ENCODE measurements around the gene STIP1. TPM values are rescaled to one million over a fixed set of nuclear protein-coding genes. Genes with fewer than 3 reads are reported as not detected.

Gene STIP1
- total RNA-seq, 1 experiment from 2014 or later: 101 TPM

DNA sequence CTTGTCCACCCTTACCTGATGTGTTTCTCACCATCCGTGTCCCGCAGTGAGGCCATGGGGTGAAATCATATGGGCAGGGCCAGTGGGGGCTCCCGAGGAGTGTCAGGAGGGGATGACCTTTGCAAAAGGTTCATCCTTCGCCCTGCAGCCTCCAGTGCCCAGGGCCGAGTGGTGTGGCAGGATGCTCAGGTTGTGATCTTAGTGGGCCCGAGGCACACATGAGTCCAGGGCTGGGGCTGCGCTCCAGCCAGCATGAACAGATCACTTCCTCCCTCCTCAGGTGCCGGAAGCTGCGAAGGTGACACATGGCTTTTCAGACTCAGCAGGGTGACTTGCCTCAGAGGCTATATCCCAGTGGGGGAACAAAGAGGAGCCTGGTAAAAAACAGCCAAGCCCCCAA is 52.1 kb downstream of the STIP1 start:
- no peak overlapping the region for H3K9ac ChIP-seq (ENCODE audit: low read length)
- no peak overlapping the region for H3K4me2 ChIP-seq (ENCODE audit: low read depth, low read length, poor library complexity, severe bottlenecking)
- peaks cover 22% of the 10 kb centered on the region for H3K79me2 ChIP-seq (ENCODE audit: low read length)
- H3K9me3 ChIP-seq (ENCODE audit: low read length): no peaks in the 10 kb centered on the region
- H4K20me1 ChIP-seq (ENCODE audit: insufficient read depth, low read depth, low read length): peaks cover 7% of the 10 kb centered on the region; the same call in 1 of the 2 replicates
- H3K27ac ChIP-seq (ENCODE audit: low read length): 0 out of 2 replicates have a peak overlapping the region, but pooled peaks have one; percentile 55
- no peak for DNase-seq
- 0 out of 2 replicates have a peak, but pooled peaks cover 5% of the 10 kb centered on the region for H3K36me3 ChIP-seq (ENCODE audit: insufficient read depth, low read length)
- no peak overlapping the region for H2AFZ ChIP-seq (ENCODE audit: low read length)
- H3K27me3 ChIP-seq (ENCODE audit: low read length): no peaks in the 10 kb centered on the region
- H3K9me2 ChIP-seq (replicated peaks; ENCODE audit: insufficient read depth, low read length): no peaks in the 10 kb centered on the region
- H3K4me3 ChIP-seq (ENCODE audit: low read length): no peak overlapping the region
- H3K4me1 ChIP-seq (ENCODE audit: low read length): peaks cover 48% of the 10 kb centered on the region

DNA sequence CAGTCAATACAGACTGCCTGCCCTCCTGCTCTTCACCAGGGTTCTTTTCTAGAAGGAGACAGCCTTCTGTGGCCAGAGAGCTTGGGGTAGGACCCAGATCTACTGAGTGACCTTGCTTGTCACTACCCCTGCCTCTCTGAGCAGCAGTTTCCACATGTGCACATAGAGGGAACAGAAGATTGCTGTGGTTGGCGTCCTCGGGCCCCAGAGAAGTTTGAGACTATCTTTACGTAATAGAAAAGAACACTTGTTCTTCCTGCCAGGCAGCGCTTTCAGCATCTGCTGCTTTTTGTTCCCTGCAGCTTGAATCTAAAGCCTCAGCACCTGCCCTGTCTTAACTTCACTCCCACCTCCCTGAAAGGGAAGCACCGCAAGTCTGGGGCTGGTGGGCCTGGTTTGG is 53.0 kb downstream of the STIP1 start:
- H3K27ac ChIP-seq (ENCODE audit: low read length): peak overlapping the region; percentile 55
- peaks cover 10% of the 10 kb centered on the region; the same call in 1 of the 2 replicates for H3K36me3 ChIP-seq (ENCODE audit: insufficient read depth, low read length)
- H4K20me1 ChIP-seq (ENCODE audit: insufficient read depth, low read depth, low read length): peaks cover 7% of the 10 kb centered on the region; the same call in 1 of the 2 replicates
- no peak overlapping the region for H3K4me3 ChIP-seq (ENCODE audit: low read length)
- no peak for DNase-seq
- H3K4me1 ChIP-seq (ENCODE audit: low read length): peaks cover 50% of the 10 kb centered on the region
- peaks cover 28% of the 10 kb centered on the region for H3K79me2 ChIP-seq (ENCODE audit: low read length)
- H3K9me2 ChIP-seq (replicated peaks; ENCODE audit: insufficient read depth, low read length): no peaks in the 10 kb centered on the region
- H3K27me3 ChIP-seq (ENCODE audit: low read length): no peaks in the 10 kb centered on the region
- H2AFZ ChIP-seq (ENCODE audit: low read length): no peak overlapping the region
- peak overlapping the region; percentile 28 for H3K9ac ChIP-seq (ENCODE audit: low read length)
- H3K4me2 ChIP-seq (ENCODE audit: low read depth, low read length, poor library complexity, severe bottlenecking): peak overlapping the region; percentile 80
- H3K9me3 ChIP-seq (ENCODE audit: low read length): no peaks in the 10 kb centered on the region

DNA sequence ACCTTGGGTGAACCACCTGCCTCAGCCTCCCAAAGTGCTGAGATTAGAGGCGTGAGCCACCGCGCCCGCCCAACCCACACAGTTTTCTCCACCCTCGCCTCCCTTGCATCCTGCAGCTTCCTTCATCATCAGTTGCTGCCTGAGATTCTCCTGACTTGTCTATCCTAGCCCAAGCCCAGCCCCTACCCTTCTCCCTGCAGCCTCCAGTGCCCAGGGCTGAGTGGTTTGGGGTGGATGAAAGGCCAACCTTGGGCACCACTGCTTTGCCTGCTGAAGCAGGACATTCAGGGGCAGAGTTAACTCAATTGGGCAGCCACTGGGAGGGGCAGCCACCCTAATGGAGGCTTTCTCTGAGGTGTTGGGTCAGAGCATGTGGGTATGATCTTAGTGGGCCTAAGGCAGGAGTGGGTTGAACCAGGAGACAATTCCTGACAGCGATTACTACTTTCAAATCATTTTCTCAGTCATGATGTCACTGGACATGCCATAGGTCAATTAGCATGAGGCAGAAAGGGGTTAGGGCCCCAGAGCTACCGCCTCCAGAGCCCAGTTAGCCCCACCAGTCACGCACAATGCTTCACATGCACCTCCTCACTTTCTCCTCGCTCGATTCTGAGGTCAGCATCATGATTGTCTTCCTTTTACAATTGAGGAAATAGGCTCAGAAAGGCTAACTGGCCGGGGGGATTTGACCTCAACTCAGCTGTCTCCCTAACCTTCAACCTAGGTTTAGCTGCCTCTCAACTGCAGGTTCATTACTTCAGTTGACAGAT is 53.9 kb downstream of the STIP1 start:
- Histone ChIP-seq H2AFZ (ENCODE audit: low read length) (no peak overlapping the region), H3K36me3 (ENCODE audit: insufficient read depth, low read length) (peaks cover 10% of the 10 kb centered on the region; the same call in 1 of the 2 replicates), H3K79me2 (ENCODE audit: low read length) (peaks cover 29% of the 10 kb centered on the region), H3K4me1 (ENCODE audit: low read length) (peaks cover 57% of the 10 kb centered on the region), H4K20me1 (ENCODE audit: insufficient read depth, low read depth, low read length) (peaks cover 8% of the 10 kb centered on the region; the same call in 1 of the 2 replicates), H3K9me3 (ENCODE audit: low read length) (no peaks in the 10 kb centered on the region), H3K4me3 (ENCODE audit: low read length) (peak overlapping the region; percentile 85), H3K27me3 (ENCODE audit: low read length) (no peaks in the 10 kb centered on the region), H3K9ac (ENCODE audit: low read length) (peak overlapping the region; percentile 88), H3K27ac (ENCODE audit: low read length) (peak overlapping the region; percentile 81), H3K4me2 (ENCODE audit: low read depth, low read length, poor library complexity, severe bottlenecking) (peak overlapping the region; percentile 80), H3K9me2 (replicated peaks; ENCODE audit: insufficient read depth, low read length) (no peaks in the 10 kb centered on the region)
- peak; percentile 85 for DNase-seq

DNA sequence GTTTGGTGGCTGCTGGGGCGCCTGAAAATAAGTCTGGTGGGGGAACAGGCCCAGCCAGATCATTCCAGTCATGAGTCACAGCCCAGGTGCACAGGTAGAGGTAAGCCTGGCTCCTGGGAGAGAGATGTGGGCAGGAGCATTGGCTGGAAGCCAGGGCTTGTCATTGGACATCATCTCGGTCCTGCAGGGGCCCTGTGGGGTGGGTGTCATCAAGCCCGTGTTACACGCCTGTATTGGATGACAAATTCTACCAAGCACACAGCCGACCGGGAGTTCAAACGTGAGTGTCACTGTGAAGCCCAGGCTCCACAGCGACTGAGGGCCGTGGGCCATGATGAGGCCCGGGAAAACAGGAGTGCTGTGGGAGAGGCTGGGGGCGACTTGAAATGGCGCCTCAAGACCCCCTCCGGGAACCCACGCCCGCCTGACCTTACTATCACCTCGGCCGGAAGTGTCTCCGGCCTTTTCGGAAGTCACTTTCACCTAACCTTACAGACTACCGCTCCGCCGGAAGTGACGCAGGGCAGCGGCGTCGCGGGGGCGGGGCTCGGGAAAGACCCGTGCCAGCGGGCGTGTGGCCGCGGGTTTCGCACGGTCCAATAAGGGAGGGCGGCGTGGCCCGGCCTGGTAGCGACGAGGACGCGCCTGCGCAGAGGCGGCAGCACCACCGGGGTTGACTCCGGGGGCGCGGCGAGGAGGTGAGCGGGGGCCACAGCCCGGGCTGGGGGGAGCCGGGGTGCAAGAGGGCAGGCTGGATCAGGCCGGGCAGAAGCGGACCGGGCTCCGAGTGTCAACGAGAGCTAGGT is 54.7 kb downstream of the STIP1 start, which contains the start of gene FKBP2:
Gene FKBP2, plus strand, starts transcription at position 661 of the 806 bp plus-strand sequence. CDS start 1,293 bp downstream, outside the sequence.
- Histone ChIP-seq H3K9me2 (replicated peaks; ENCODE audit: insufficient read depth, low read length) (no peaks in the 10 kb centered on the region), H3K9me3 (ENCODE audit: low read length) (no peaks in the 10 kb centered on the region), H3K4me2 (ENCODE audit: low read depth, low read length, poor library complexity, severe bottlenecking) (peak within 1 kb of the TSS; percentile 80), H3K27me3 (ENCODE audit: low read length) (no peaks in the 10 kb centered on the region), H4K20me1 (ENCODE audit: insufficient read depth, low read depth, low read length) (peaks cover 6% of the 10 kb centered on the region; the same call in 1 of the 2 replicates), H3K79me2 (ENCODE audit: low read length) (peaks cover 29% of the 10 kb centered on the region), H3K4me3 (ENCODE audit: low read length) (peak within 1 kb of the TSS; percentile 85), H3K4me1 (ENCODE audit: low read length) (peaks cover 57% of the 10 kb centered on the region), H3K36me3 (ENCODE audit: insufficient read depth, low read length) (peaks cover 10% of the 10 kb centered on the region; the same call in 1 of the 2 replicates), H3K9ac (ENCODE audit: low read length) (peak within 1 kb of the TSS; percentile 93), H2AFZ (ENCODE audit: low read length) (no peak within 1 kb of the TSS), H3K27ac (ENCODE audit: low read length) (peak within 1 kb of the TSS; percentile 84)
- peak; percentile 99 for DNase-seq

DNA sequence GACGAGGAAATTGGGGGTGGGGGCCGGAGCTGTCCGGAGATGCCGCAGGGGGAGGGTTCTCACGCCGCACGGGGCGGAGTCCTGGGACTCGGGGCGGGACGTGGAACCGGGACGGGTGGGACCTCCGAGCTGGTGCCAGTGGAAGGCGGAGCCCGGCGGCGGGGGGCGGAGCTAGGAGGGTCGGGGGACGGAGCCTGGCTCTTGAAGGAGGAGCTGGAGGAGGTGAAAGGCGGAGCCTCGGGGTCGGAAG is 55.2 kb downstream of the STIP1 start:
- peaks cover 54% of the 10 kb centered on the region for H3K4me1 ChIP-seq (ENCODE audit: low read length)
- H3K36me3 ChIP-seq (ENCODE audit: insufficient read depth, low read length): peaks cover 10% of the 10 kb centered on the region; the same call in 1 of the 2 replicates
- peak; percentile 100 for DNase-seq
- peak overlapping the region; percentile 85 for H3K4me3 ChIP-seq (ENCODE audit: low read length)
- H3K4me2 ChIP-seq (ENCODE audit: low read depth, low read length, poor library complexity, severe bottlenecking): peak overlapping the region; percentile 80
- peak overlapping the region; percentile 81 for H3K27ac ChIP-seq (ENCODE audit: low read length)
- H4K20me1 ChIP-seq (ENCODE audit: insufficient read depth, low read depth, low read length): peaks cover 6% of the 10 kb centered on the region; the same call in 1 of the 2 replicates
- no peaks in the 10 kb centered on the region for H3K9me3 ChIP-seq (ENCODE audit: low read length)
- peak overlapping the region; percentile 88 for H3K9ac ChIP-seq (ENCODE audit: low read length)
- H3K9me2 ChIP-seq (replicated peaks; ENCODE audit: insufficient read depth, low read length): no peaks in the 10 kb centered on the region
- no peaks in the 10 kb centered on the region for H3K27me3 ChIP-seq (ENCODE audit: low read length)
- no peak overlapping the region for H2AFZ ChIP-seq (ENCODE audit: low read length)
- peaks cover 29% of the 10 kb centered on the region for H3K79me2 ChIP-seq (ENCODE audit: low read length)

DNA sequence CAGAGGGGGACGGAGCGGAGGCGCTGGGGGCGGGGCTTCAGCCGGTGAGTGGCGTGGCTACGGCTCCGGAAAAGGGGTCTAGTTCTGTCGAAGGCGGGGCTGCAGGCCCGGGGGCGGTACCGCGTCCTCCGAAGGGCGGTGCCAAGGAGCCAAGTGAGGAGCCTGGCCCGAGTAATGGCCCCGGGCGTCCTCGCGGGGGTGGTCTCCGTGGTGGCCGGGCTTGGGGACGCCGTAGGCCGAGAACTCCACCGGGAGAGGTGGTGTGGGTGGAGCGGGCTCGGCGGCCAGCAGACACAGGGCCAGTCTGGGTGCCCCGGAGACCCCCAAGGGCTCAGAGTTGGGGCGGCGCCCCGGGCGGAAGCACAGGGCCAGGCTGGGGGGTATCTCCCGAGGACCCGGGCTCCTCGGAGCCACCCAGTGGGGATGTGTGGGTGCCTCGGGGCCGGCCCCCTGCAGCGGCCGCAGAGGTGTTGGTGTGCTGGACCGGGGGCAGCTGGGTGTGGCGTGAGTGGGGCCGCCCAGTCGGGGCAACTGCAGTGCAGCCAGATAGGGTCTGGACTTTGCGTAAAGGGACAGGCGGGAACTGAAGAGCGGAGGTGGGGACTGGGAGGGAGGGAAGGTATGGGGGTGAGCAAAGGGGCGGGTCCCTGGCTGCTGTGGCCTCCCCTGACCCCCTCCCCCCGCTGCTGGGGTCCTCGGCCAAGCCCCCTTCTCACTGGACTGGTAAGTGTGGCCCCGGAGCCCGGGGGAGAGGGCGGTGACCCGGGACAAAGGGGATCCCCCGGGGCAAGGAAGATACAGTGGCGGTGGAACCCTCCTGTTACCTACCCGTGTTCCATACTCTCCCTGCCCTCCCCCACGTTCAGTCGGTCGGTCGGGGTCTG is 55.8 kb downstream of the STIP1 start:
- Histone ChIP-seq H3K4me1 (ENCODE audit: low read length) (peaks cover 54% of the 10 kb centered on the region), H3K27ac (ENCODE audit: low read length) (peak overlapping the region; percentile 84), H3K79me2 (ENCODE audit: low read length) (peaks cover 30% of the 10 kb centered on the region), H3K9me2 (replicated peaks; ENCODE audit: insufficient read depth, low read length) (no peaks in the 10 kb centered on the region), H3K4me3 (ENCODE audit: low read length) (peak overlapping the region; percentile 85), H3K9ac (ENCODE audit: low read length) (peak overlapping the region; percentile 93), H3K4me2 (ENCODE audit: low read depth, low read length, poor library complexity, severe bottlenecking) (peak overlapping the region; percentile 80), H2AFZ (ENCODE audit: low read length) (peak overlapping the region; percentile 30; the same call in 1 of the 2 replicates), H4K20me1 (ENCODE audit: insufficient read depth, low read depth, low read length) (peaks cover 6% of the 10 kb centered on the region; the same call in 1 of the 2 replicates), H3K9me3 (ENCODE audit: low read length) (no peaks in the 10 kb centered on the region), H3K27me3 (ENCODE audit: low read length) (no peaks in the 10 kb centered on the region), H3K36me3 (ENCODE audit: insufficient read depth, low read length) (peaks cover 10% of the 10 kb centered on the region; the same call in 1 of the 2 replicates)
- DNase-seq: peak; percentile 87

DNA sequence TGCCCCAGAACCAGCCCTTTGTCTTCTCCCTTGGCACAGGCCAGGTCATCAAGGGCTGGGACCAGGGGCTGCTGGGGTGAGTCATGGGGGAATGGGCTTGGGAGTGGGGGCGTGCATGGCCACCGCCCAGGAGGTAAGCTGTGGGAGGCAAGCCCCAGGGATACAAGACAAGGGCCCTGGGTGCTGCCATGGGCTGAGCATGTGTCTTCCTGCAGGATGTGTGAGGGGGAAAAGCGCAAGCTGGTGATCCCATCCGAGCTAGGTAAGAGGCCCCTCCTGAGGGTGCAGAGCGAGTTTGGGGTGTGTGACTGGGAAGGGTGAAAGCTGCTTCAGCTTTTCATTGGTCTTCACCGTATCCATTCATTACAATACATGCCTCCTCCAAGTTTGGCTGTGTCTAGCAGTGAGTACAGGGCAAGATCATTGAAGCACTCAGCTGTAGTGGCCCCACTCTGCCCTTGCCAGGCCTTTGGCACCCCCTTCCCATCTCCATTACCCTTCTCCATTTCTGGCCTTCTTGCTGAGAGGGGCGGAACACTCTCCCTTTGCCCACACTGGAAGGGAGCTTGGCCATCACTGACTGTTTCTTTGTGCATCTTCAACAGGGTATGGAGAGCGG is 57.4 kb downstream of the STIP1 start:
- H3K9ac ChIP-seq (ENCODE audit: low read length): peak overlapping the region; percentile 93
- H3K9me2 ChIP-seq (replicated peaks; ENCODE audit: insufficient read depth, low read length): no peaks in the 10 kb centered on the region
- H3K36me3 ChIP-seq (ENCODE audit: insufficient read depth, low read length): peaks cover 4% of the 10 kb centered on the region; the same call in 1 of the 2 replicates
- no peaks in the 10 kb centered on the region for H3K9me3 ChIP-seq (ENCODE audit: low read length)
- H3K27me3 ChIP-seq (ENCODE audit: low read length): no peaks in the 10 kb centered on the region
- DNase-seq: peak; percentile 59
- peaks cover 30% of the 10 kb centered on the region for H3K79me2 ChIP-seq (ENCODE audit: low read length)
- H4K20me1 ChIP-seq (ENCODE audit: insufficient read depth, low read depth, low read length): peaks cover 6% of the 10 kb centered on the region; the same call in 1 of the 2 replicates
- H3K4me2 ChIP-seq (ENCODE audit: low read depth, low read length, poor library complexity, severe bottlenecking): peak overlapping the region; percentile 80
- H3K27ac ChIP-seq (ENCODE audit: low read length): 0 out of 2 replicates have a peak overlapping the region, but pooled peaks have one; percentile 84
- no peak overlapping the region for H2AFZ ChIP-seq (ENCODE audit: low read length)
- H3K4me1 ChIP-seq (ENCODE audit: low read length): peaks cover 66% of the 10 kb centered on the region
- peak overlapping the region; percentile 85 for H3K4me3 ChIP-seq (ENCODE audit: low read length)
